A549 (cell line): ENCODE data around the gene SH3RF3.

Experiments used
- EP300 ChIP-seq, 2 experiments: fragments of >200 bp; sonication (Bioruptor Twin); formaldehyde crosslinking; IDR thresholded peaks; 2 replicates in 1 of 2; 3 replicates in 1 of 2; pipeline ENCODE4 v1.6.1; 2016 to 2017
- POLR2A ChIP-seq: IDR thresholded peaks from 2 replicates; pipeline ENCODE4 v1.6.1; 2012; ENCODE audit warnings: mild to moderate bottlenecking, low read length
- RARB ChIP-seq: fragments of 250-450 bp; sonication (Bioruptor Pico); IDR thresholded peaks from 2 replicates; pipeline ENCODE4 v1.8.0; 2021; ENCODE audit warnings: mild to moderate bottlenecking, moderate library complexity
- TF ChIP-seq, protein P1 (sequence below): fragments of >200 bp; sonication (Bioruptor Twin); formaldehyde crosslinking; IDR thresholded peaks from 3 replicates; pipeline ENCODE4 v1.5.1; 2016

DNA sequence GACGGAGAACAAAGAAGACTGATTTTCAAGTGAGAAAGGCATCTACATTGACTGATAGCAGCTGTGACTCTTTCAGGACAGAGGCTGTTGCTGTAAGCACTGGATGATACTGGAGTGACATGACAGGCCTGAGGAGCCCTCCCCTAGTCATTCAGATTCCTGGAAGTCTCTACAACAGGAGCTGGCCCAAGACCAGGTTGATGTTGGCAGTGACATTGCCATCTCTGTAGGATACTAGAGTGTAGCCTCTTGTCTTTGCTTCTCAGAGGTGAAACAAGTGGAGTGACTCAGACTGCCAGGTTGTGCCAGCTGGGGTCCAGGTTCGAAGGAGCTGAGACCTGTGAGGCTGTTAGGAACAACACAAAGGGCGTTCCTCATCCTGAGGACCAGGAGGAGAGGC, 44.7 kb upstream of the SH3RF3 start:
- TF ChIP-seq, protein P1, sequence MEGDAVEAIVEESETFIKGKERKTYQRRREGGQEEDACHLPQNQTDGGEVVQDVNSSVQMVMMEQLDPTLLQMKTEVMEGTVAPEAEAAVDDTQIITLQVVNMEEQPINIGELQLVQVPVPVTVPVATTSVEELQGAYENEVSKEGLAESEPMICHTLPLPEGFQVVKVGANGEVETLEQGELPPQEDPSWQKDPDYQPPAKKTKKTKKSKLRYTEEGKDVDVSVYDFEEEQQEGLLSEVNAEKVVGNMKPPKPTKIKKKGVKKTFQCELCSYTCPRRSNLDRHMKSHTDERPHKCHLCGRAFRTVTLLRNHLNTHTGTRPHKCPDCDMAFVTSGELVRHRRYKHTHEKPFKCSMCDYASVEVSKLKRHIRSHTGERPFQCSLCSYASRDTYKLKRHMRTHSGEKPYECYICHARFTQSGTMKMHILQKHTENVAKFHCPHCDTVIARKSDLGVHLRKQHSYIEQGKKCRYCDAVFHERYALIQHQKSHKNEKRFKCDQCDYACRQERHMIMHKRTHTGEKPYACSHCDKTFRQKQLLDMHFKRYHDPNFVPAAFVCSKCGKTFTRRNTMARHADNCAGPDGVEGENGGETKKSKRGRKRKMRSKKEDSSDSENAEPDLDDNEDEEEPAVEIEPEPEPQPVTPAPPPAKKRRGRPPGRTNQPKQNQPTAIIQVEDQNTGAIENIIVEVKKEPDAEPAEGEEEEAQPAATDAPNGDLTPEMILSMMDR, result no peak
- no peak for TF ChIP-seq EP300 (IDR thresholded peaks at IDR 0.05)
- no peak for TF ChIP-seq RARB (CRISPR knock-in tag)
- TF ChIP-seq POLR2A, result no peak
